Hepatocyte (in vitro differentiated cells): ENCODE data around the gene ARFRP1.

Experiments
- CTCF ChIP-seq: fragments of 200-600 bp; sonication (generic); IDR thresholded peaks from 2 replicates; pipeline ENCODE4 v1.5.1; 2016; ENCODE audit warnings: antibody characterized with exemption, mild to moderate bottlenecking; ENCODE audit not compliant: poor library complexity
- EZH2phosphoT487 ChIP-seq: fragments of 200-600 bp; sonication (generic); IDR thresholded peaks from one replicate; pipeline ENCODE4 v1.6.1; 2018; ENCODE audit warnings: antibody characterized with exemption, mild to moderate bottlenecking, low read depth, moderate library complexity; ENCODE audit not compliant: unreplicated experiment, severe bottlenecking

GRCh38 chr20:63697357-63697867 lies 10.4 kb downstream of the ARFRP1 start:
- TF ChIP-seq CTCF (no peak), EZH2phosphoT487 (no peak)
